Measurements from ENCODE around the gene RPIA.

The RPIA gene

DNA sequence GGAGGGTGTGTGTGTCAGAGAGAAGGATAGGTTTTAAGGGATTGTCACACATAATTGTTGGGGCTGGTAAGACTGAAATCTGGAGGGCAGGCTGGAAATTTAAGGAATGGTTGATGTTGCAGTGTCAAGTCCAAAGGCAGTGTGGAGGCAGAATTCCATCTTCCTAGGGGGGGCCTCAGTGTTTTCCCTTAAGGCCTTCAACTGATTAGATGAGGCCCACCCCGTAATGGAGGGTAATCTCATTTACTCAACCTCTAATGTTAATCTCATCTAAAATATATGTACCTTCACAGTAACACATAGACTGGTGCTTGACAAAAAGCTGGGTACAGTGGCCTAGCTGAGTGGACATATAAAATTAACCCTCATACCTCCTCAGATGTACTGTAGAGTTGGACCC is 30.9 kb upstream of the RPIA start:
- Histone ChIP-seq H3K4me3 (ENCODE audit: low read depth in 1 of 2, low read length in 2 of 2) (no peak overlapping the region), H3K27ac (ENCODE audit: low read depth, low read length) (no peak overlapping the region), H3K36me3 (ENCODE audit: control insufficient read depth in 1 of 2, insufficient read depth in 2 of 2, low read length in 2 of 2) (no peaks in the 10 kb centered on the region), H3K9ac (ENCODE audit: low read depth in 1 of 2, low read length in 2 of 2) (no peak overlapping the region), H3K27me3 (ENCODE audit: control insufficient read depth in 1 of 2, insufficient read depth in 2 of 2, low read length in 2 of 2) (no peaks in the 10 kb centered on the region), H3K4me1 (ENCODE audit: control insufficient read depth in 1 of 2, insufficient read depth in 2 of 2, low read length in 2 of 2) (peaks cover 3 to 6% of the 10 kb centered on the region in 2 donors), H3K9me3 (ENCODE audit: control insufficient read depth in 1 of 2, low read length in 2 of 2) (no peaks in the 10 kb centered on the region)

DNA sequence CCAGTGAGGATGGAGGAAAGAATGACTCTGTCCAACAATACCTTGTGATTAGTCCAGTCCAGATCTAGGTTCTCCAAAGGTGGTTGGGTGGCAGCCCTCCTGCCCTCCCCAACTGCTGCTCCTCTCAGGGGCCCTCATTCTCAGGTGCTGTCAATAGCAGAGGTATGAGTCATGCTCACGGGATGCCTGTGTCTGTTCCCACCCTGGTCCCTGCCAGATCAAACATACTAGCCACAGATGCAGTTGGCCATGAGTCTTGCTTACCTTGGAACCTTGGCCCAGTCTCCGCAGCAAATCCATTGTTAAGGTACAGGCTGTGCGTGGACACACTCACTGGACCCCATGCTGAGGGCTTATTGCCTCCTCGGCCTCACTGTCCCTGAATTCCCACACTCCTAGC is 24.9 kb upstream of the RPIA start:
- Histone ChIP-seq H3K4me3 (ENCODE audit: low read depth in 1 of 2, low read length in 2 of 2) (no peak overlapping the region), H3K27me3 (ENCODE audit: control insufficient read depth in 1 of 2, insufficient read depth in 2 of 2, low read length in 2 of 2) (no peaks in the 10 kb centered on the region), H3K4me1 (ENCODE audit: control insufficient read depth in 1 of 2, insufficient read depth in 2 of 2, low read length in 2 of 2) (no peaks in the 10 kb centered on the region), H3K9ac (ENCODE audit: low read depth in 1 of 2, low read length in 2 of 2) (no peak overlapping the region), H3K9me3 (ENCODE audit: control insufficient read depth in 1 of 2, low read length in 2 of 2) (no peaks in the 10 kb centered on the region), H3K36me3 (ENCODE audit: control insufficient read depth in 1 of 2, insufficient read depth in 2 of 2, low read length in 2 of 2) (no peaks in the 10 kb centered on the region), H3K27ac (ENCODE audit: low read depth, low read length) (no peak overlapping the region)

DNA sequence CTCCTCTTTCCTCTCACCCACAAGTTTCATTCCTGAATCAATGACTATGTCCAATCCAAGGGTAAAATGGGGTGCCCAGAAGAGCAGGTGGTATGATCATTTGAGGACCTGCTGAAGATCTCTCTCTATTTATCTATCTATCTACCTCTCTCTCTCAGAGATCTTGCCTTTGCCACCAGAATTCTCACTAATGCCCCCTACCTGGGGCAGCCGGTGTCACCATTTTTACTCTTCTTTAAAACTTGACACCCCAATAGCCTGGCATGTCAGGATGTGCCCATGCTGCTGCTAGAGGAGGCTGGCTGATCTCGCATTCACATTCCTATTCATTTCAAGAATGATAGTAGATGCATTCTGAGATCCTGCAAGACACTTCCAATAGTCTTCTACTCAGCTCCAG is 24.3 kb upstream of the RPIA start:
- no peaks in the 10 kb centered on the region for H3K9me3 ChIP-seq (ENCODE audit: control insufficient read depth in 1 of 2, low read length in 2 of 2)

GRCh38 chr2:88668862-88669261 is 22.6 kb upstream of the RPIA start:
- no peak overlapping the region for H3K27ac ChIP-seq (ENCODE audit: low read depth, low read length)
- no peaks in the 10 kb centered on the region for H3K9me3 ChIP-seq (ENCODE audit: control insufficient read depth in 1 of 2, low read length in 2 of 2)
- no peak overlapping the region for H3K9ac ChIP-seq (ENCODE audit: low read depth in 1 of 2, low read length in 2 of 2)
- H3K36me3 ChIP-seq (ENCODE audit: control insufficient read depth in 1 of 2, insufficient read depth in 2 of 2, low read length in 2 of 2) = no peaks in the 10 kb centered on the region
- H3K4me3 ChIP-seq (ENCODE audit: low read depth in 1 of 2, low read length in 2 of 2) = no peak overlapping the region
- no peaks in the 10 kb centered on the region for H3K4me1 ChIP-seq (ENCODE audit: control insufficient read depth in 1 of 2, insufficient read depth in 2 of 2, low read length in 2 of 2)
- H3K27me3 ChIP-seq (ENCODE audit: control insufficient read depth in 1 of 2, insufficient read depth in 2 of 2, low read length in 2 of 2) = no peaks in the 10 kb centered on the region

More for the DNA sequence above, 24.3 kb upstream of the RPIA start:
- H3K27me3 ChIP-seq (ENCODE audit: control insufficient read depth in 1 of 2, insufficient read depth in 2 of 2, low read length in 2 of 2) = no peaks in the 10 kb centered on the region
- no peak overlapping the region for H3K27ac ChIP-seq (ENCODE audit: low read depth, low read length)
- no peak overlapping the region for H3K9ac ChIP-seq (ENCODE audit: low read depth in 1 of 2, low read length in 2 of 2)
- H3K4me3 ChIP-seq (ENCODE audit: low read depth in 1 of 2, low read length in 2 of 2) = no peak overlapping the region
- H3K4me1 ChIP-seq (ENCODE audit: control insufficient read depth in 1 of 2, insufficient read depth in 2 of 2, low read length in 2 of 2) = no peaks in the 10 kb centered on the region
- H3K36me3 ChIP-seq (ENCODE audit: control insufficient read depth in 1 of 2, insufficient read depth in 2 of 2, low read length in 2 of 2) = no peaks in the 10 kb centered on the region

GRCh38 chr2:88669482-88670214 is 21.8 kb upstream of the RPIA start:
- no peaks in the 10 kb centered on the region for H3K27me3 ChIP-seq (ENCODE audit: control insufficient read depth in 1 of 2, insufficient read depth in 2 of 2, low read length in 2 of 2)
- H3K27ac ChIP-seq (ENCODE audit: low read depth, low read length) = no peak overlapping the region
- no peaks in the 10 kb centered on the region for H3K4me1 ChIP-seq (ENCODE audit: control insufficient read depth in 1 of 2, insufficient read depth in 2 of 2, low read length in 2 of 2)
- H3K9me3 ChIP-seq (ENCODE audit: control insufficient read depth in 1 of 2, low read length in 2 of 2) = no peaks in the 10 kb centered on the region
- H3K9ac ChIP-seq (ENCODE audit: low read depth in 1 of 2, low read length in 2 of 2) = peak overlapping the region in 1 of 2 donors; percentile 10
- H3K36me3 ChIP-seq (ENCODE audit: control insufficient read depth in 1 of 2, insufficient read depth in 2 of 2, low read length in 2 of 2) = no peaks in the 10 kb centered on the region
- H3K4me3 ChIP-seq (ENCODE audit: low read depth in 1 of 2, low read length in 2 of 2) = no peak overlapping the region

DNA sequence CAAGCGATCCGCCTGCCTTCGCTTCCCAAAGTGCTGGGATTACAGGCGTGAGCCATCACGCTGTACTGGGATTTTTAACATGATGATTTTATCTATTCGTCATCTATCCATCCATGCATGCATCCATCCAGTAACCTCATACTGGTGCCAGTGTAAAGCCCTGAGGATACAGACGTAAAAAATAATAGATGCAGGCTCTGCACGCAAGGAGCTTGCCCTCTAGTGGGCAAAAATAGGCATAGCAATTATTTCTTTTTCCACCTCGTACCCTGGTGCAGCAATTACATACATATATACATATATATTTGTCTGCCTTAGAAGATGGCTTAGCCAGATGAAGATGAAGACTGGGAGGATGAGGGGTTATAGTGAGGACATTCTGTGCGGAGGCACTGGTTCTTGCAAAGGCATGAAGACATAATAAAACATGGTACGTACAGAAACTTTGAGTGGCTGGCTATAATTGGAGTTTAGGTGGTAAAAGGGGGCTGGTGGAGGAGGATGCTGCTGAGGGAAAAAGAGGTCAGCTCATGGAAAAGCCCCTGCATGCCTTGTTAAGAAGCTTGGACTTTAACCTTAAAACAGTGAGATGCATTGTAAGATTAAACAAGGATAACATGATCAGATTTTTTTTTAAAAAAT is 19.6 kb upstream of the RPIA start:
- no peak overlapping the region for H3K4me3 ChIP-seq (ENCODE audit: low read depth in 1 of 2, low read length in 2 of 2)
- no peak overlapping the region for H3K27ac ChIP-seq (ENCODE audit: low read depth, low read length)
- no peaks in the 10 kb centered on the region for H3K27me3 ChIP-seq (ENCODE audit: control insufficient read depth in 1 of 2, insufficient read depth in 2 of 2, low read length in 2 of 2)
- no peaks in the 10 kb centered on the region for H3K9me3 ChIP-seq (ENCODE audit: control insufficient read depth in 1 of 2, low read length in 2 of 2)
- H3K9ac ChIP-seq (ENCODE audit: low read depth in 1 of 2, low read length in 2 of 2) = no peak overlapping the region
- no peaks in the 10 kb centered on the region for H3K4me1 ChIP-seq (ENCODE audit: control insufficient read depth in 1 of 2, insufficient read depth in 2 of 2, low read length in 2 of 2)
- H3K36me3 ChIP-seq (ENCODE audit: control insufficient read depth in 1 of 2, insufficient read depth in 2 of 2, low read length in 2 of 2) = no peaks in the 10 kb centered on the region

DNA sequence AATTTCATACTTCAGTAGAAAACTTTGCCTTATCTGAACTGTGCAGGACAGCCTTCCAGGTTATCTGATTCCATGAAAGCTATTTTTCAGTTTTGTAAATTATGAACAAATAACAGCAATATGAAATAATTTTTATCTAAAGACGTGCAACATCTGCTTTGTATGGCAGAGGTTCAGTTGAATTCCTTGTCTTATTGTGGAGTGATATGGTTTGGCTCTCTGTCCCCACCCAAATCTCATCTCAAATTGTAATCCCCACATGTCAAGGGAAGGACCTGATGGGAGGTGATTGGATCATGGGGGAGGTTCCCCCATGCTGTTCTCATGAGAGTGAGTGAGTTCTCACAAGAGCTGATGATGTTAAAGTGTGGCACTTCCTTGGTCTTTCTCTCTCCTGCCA is 18.1 kb upstream of the RPIA start:
- H3K27ac ChIP-seq (ENCODE audit: low read depth, low read length) = no peak overlapping the region
- H3K27me3 ChIP-seq (ENCODE audit: control insufficient read depth in 1 of 2, insufficient read depth in 2 of 2, low read length in 2 of 2) = no peaks in the 10 kb centered on the region
- no peak overlapping the region for H3K4me3 ChIP-seq (ENCODE audit: low read depth in 1 of 2, low read length in 2 of 2)
- H3K9me3 ChIP-seq (ENCODE audit: control insufficient read depth in 1 of 2, low read length in 2 of 2) = no peaks in the 10 kb centered on the region
- H3K4me1 ChIP-seq (ENCODE audit: control insufficient read depth in 1 of 2, insufficient read depth in 2 of 2, low read length in 2 of 2) = no peaks in the 10 kb centered on the region
- H3K9ac ChIP-seq (ENCODE audit: low read depth in 1 of 2, low read length in 2 of 2) = no peak overlapping the region
- no peaks in the 10 kb centered on the region for H3K36me3 ChIP-seq (ENCODE audit: control insufficient read depth in 1 of 2, insufficient read depth in 2 of 2, low read length in 2 of 2)

DNA sequence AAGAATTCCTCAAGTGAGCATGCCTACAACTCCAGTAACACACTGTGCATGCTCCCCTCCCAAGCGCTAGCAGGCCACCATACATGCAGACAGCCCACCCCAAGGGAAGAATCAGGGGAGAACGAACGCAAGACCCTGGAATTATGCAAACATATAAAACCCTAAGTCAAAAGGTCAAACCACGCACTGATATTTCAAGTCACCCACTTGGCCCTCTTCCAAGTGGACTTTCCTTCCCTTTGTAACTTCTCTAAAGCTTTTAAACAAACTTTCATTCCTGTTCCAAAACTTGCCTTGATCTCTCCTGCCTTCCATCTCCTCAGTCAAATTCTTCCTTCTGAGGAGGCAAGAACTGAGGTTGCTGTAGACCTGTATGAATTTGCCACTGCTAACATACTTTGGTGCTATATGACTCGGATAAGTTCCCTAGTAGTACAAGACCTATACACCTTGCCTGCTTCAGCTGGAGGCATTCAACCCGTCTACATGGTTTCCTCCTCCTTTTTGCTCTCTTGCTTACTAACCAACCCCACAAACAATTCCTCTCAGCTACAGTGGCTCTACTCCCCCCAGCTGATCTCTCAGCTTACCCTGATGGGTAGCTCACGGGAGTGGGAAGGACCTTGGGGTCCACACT is 11.1 kb upstream of the RPIA start:
- Histone ChIP-seq H3K9ac (ENCODE audit: low read depth in 1 of 2, low read length in 2 of 2) (no peak overlapping the region), H3K4me3 (ENCODE audit: low read depth in 1 of 2, low read length in 2 of 2) (no peak overlapping the region), H3K9me3 (ENCODE audit: control insufficient read depth in 1 of 2, low read length in 2 of 2) (peaks cover 9 to 12% of the 10 kb centered on the region in 2 donors), H3K36me3 (ENCODE audit: control insufficient read depth in 1 of 2, insufficient read depth in 2 of 2, low read length in 2 of 2) (no peaks in the 10 kb centered on the region), H3K27ac (ENCODE audit: low read depth, low read length) (no peak overlapping the region), H3K4me1 (ENCODE audit: control insufficient read depth in 1 of 2, insufficient read depth in 2 of 2, low read length in 2 of 2) (peaks cover 11% of the 10 kb centered on the region in 2 donors), H3K27me3 (ENCODE audit: control insufficient read depth in 1 of 2, insufficient read depth in 2 of 2, low read length in 2 of 2) (no peaks in the 10 kb centered on the region)

DNA sequence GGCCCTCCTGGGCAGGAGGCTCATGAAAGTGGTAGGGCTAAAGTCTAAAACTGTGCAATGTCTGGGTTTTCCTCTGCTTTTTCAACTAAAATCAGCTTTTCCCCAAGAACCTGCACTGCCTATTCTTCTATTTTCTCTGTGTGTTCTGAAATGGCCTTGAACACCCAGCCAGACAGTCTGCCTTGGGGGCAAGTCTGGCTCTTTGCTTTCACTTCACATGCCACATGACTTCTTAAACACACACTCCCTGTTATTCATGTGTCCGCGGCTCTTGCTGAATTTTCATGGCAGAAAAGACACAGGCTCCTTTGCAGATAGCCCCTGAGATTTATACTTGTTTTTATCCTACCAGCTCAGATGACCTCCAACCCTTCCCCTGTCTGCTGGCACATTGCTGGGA is 10.6 kb upstream of the RPIA start:
- Histone ChIP-seq H3K36me3 (ENCODE audit: control insufficient read depth in 1 of 2, insufficient read depth in 2 of 2, low read length in 2 of 2) (no peaks in the 10 kb centered on the region), H3K4me3 (ENCODE audit: low read depth in 1 of 2, low read length in 2 of 2) (no peak overlapping the region), H3K9me3 (ENCODE audit: control insufficient read depth in 1 of 2, low read length in 2 of 2) (peaks cover 9 to 12% of the 10 kb centered on the region in 2 donors), H3K9ac (ENCODE audit: low read depth in 1 of 2, low read length in 2 of 2) (no peak overlapping the region), H3K27ac (ENCODE audit: low read depth, low read length) (no peak overlapping the region), H3K27me3 (ENCODE audit: control insufficient read depth in 1 of 2, insufficient read depth in 2 of 2, low read length in 2 of 2) (no peaks in the 10 kb centered on the region), H3K4me1 (ENCODE audit: control insufficient read depth in 1 of 2, insufficient read depth in 2 of 2, low read length in 2 of 2) (peaks cover 11% of the 10 kb centered on the region in 2 donors)
